ENCODE results near the gene SREBF2. TPM values are rescaled to one million over a fixed set of nuclear protein-coding genes. Genes with fewer than 3 reads are reported as not detected.
A peak's percentile ranks its signal among the peaks of the same experiment; 100 is the strongest.

Gene SREBF2
- total and polyA plus RNA-seq, 2 of the 13 experiments (the other 11 are each of a cell fraction or from before 2014, with no cell fraction given): 53.8 to 72.6 TPM

GRCh38 chr22:41834005-41834944, 1.4 kb downstream of the SREBF2 start:
- ChIA-PET POLR2A (interaction anchor here (0.8 to 4.0 kb wide), 4 partner anchors 17 to 34 kb away, joined by 3 to 45 read pairs (median 9); partner anchors contain the start of gene CCDC134), CTCF (ENCODE audit: low intra/inter-chr PET ratio, low total read pairs) (no interaction called here)
- BruUV-seq (replicated peaks): TSS peak; percentile 67
- peak overlapping the region; percentile 96 for H3K27ac ChIP-seq (ENCODE audit: extremely low read length, insufficient read depth, low read length)
- TF ChIP-seq SIN3A (IDR thresholded peaks at IDR 0.05; ENCODE audit: borderline replicate concordance, low read depth, low read length) (0 out of 2 replicates have a peak, but pooled peaks have one; percentile 1), PRPF4 (IDR thresholded peaks at IDR 0.05; ENCODE audit: low read depth, low read length, poor library complexity, severe bottlenecking) (peak; percentile 93), POLR2A (IDR thresholded peaks at IDR 0.05; ENCODE audit: insufficient read depth in 1 of 2, low read depth in 2 of 2, low read length in 2 of 2) (no peak), HNRNPK (IDR thresholded peaks at IDR 0.05; ENCODE audit: low read depth, low read length, poor library complexity, severe bottlenecking) (peak; percentile 70), CREB1 (IDR thresholded peaks at IDR 0.05) (no peak), CREB1 (CRISPR knock-in tag; IDR thresholded peaks at IDR 0.05) (peak; percentile 25; the same call in 1 of the 2 replicates), ZNF275 (CRISPR knock-in tag; IDR thresholded peaks at IDR 0.05; ENCODE audit: borderline replicate concordance) (0 out of 2 replicates have a peak, but pooled peaks have one; percentile 3), ZNF44 (CRISPR knock-in tag; IDR thresholded peaks at IDR 0.05) (0 out of 2 replicates have a peak, but pooled peaks have one; percentile 73), ZEB1 (IDR thresholded peaks at IDR 0.05; ENCODE audit: insufficient replicate concordance, low read depth) (no peak), ZBTB20 (CRISPR knock-in tag; IDR thresholded peaks at IDR 0.05; ENCODE audit: borderline replicate concordance, low read depth) (0 out of 2 replicates have a peak, but pooled peaks have one; percentile 30), CHD2 (IDR thresholded peaks at IDR 0.05; ENCODE audit: low read depth, low read length) (peak; percentile 23; the same call in 1 of the 2 replicates), GLI4 (CRISPR knock-in tag; IDR thresholded peaks at IDR 0.05; ENCODE audit: borderline replicate concordance) (0 out of 2 replicates have a peak, but pooled peaks have one; percentile 11)
- H3K36me3 ChIP-seq (replicated peaks in 1 of 2; ENCODE audit: control insufficient read depth in 1 of 2, insufficient read depth in 2 of 2, low read length in 2 of 2): peaks cover 7 to 28% of the 10 kb centered on the region in 2 experiments
- H3K9me3 ChIP-seq (ENCODE audit: low read length): no peaks in the 10 kb centered on the region
- H4K20me1 ChIP-seq (ENCODE audit: insufficient read depth, low read length): peaks cover 9% of the 10 kb centered on the region; the same call in 1 of the 2 replicates
- FAIRE-seq (no peak), DNase-seq (ENCODE audit: low spot score) (peak; percentile 61), ATAC-seq (no peak)
- 3% methylated on average over 14 of the region's 14 CpGs for WGBS (ENCODE audit: low lambda C conversion rate)
- intact Hi-C loops (cut with micrococcal nuclease; ENCODE audit: unreplicated experiment): no loop called here
- no peak overlapping the region for H2AFZ ChIP-seq (ENCODE audit: low read length)
- peak overlapping the region; percentile 99 for H3K9ac ChIP-seq (ENCODE audit: insufficient read depth, low read depth, low read length)
- H3K4me3 ChIP-seq (replicated peaks in 1 of 3; ENCODE audit: insufficient read depth in 1 of 3, low read depth in 2 of 3, low read length in 3 of 3): peak overlapping the region; percentile 79 to 96 (median 80)
- in situ Hi-C loops (cut with HindIII; ENCODE audit: extremely low pct_ligation_motif_present, low pct_unique_long_range_greater_than_20kb): no loop called here
- H3K79me2 ChIP-seq (ENCODE audit: insufficient read depth, low read length): peaks cover 60% of the 10 kb centered on the region
- H3K27me3 ChIP-seq (ENCODE audit: control insufficient read depth in 1 of 2, insufficient read depth in 2 of 2, low read length in 2 of 2): no peaks in the 10 kb centered on the region; a peak in 1 of 5 replicates
- peaks cover 60% of the 10 kb centered on the region for H3K4me1 ChIP-seq (ENCODE audit: insufficient read depth, low read length)
- H3K4me2 ChIP-seq (ENCODE audit: low read depth, low read length): peak overlapping the region; percentile 92

All from HepG2 (cell line).